NCI-H69 (cell line): ENCODE data around the gene TMEM14A.
A peak's percentile ranks its signal among the peaks of the same experiment; 100 is the strongest.
"Not testable (repeated sequence)": the region's sequence is repeated elsewhere in the genome, so short reads cannot be mapped to it uniquely, and the experiment has no call there.

Experiments used
- DNase-seq: peaks from one replicate; lab custom pipeline; 2025; lab: John Stamatoyannopoulos, UW

The TMEM14A gene

GRCh38 chr6:52657870-52658269 lies 13.0 kb upstream of the TMEM14A start:
- no peak for DNase-seq

- peak; percentile 87 for DNase-seq
Measured at GRCh38 chr6:52661551-52661950, 9.4 kb upstream of the TMEM14A start.

- DNase-seq, result no peak
Measured at GRCh38 chr6:52662031-52662430, 8.9 kb upstream of the TMEM14A start.

DNA sequence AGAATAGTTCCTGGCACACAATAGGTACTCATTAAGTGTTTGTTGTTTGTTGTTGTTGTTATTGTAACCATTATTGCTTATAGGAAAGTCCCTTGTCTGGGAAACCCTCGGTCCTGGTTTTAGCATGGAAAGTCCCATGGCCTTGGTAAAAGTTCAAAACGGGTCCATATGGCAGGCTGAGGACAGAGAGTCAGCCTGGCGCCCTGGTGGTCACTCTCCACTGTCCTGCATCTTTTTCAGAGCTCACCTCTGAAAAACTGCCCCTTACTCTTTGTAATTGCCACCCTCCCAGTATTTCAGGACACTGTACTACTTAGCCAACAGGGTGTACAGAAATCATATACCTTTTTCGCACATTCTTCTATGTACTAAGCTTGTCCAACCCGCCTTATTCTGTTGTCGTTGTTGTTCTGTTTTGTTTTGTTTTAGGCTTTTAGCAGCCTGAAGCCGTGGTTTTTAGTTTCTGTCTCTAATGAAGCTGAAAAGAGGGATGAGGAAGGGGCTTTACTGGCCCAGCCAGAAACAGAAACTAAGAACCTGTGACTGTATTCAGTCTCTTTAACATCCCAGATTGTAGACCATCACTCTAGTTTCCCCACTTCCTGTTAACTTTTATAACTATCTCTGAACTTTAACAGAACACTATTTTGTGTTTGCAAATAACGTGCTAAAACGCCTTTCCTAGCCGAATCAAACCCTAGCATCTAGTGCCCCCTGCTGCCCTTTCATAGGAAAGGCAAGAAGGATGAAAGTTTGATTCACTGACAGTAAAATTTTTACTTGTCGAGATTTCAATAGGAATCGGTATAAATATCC lies 7.6 kb upstream of the TMEM14A start:
- peak; percentile 80 for DNase-seq

GRCh38 chr6:52663936-52664185 lies 7.1 kb upstream of the TMEM14A start:
- no peak for DNase-seq

DNA sequence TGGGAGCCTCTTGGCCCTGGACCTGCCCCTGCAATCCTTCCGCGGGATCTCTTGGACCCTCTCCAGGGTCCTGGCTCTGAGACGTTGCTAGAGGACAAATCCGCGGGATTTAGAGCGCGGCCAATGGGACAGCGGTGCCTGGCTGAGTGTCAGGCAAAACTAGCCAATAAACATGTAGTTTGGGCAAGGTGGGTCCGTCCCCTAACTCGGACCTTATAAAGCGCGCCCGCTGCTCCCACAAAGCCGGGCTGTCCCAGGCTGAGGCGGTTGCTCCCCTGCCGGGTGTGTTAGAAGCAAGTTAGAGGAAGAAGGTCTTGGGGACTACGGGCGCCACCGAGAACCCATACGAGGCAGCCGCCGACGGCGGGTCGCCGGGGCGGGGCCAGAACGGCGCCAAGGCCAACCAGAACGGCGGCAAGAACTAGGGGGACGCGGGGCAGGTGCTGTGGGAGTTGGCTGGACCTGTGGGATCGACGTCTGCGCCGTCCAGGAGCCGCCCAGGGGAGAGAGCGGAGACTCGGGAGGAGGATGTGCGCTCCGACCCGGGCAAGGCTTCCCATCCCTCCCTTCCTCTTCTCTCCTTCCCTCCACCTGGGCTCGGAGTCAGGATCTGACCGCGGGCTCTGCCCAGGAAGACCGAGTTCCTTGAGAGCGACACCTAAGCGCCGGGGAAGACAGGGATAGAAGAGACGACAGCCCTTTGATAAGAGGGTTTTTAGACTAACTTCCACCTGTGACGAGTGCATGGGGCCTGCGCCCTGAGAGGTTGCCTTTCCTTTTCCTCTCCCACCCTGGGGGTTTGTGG lies 6.5 kb upstream of the TMEM14A start:
- DNase-seq, result peak; percentile 100

DNA sequence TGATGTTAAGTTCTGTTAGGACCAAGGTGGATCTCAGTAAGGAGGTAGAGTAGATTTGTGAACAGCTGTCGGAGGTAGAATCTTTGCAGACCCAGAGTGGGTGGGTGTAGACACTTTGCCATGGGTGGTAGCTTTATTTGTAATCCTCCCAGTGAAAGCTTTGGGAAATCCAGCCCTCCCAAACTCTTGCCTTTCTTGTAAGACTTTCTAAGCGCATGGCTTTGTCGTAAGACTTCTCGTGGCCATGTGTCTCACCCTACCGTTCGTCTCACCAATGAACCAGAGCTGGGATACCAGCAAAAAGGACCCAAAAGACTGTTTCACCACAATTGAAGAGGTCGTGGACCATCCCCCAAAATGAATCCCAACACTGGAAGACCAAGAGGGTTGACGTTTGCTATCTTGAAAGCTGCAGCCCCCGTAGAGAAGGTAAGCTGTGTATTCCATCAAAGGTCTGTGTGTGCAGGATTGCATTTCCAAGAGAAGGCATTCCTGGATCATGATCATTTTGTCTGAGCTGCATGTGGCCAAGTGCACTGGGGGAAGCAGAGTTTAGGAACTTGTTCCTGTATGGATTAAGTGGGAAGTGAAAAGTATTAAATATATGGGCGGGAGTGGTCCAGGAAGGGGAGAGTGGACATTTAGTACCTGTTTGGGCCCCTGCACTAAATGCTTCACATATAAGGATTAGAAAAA lies 5.8 kb upstream of the TMEM14A start:
- peak; percentile 67 for DNase-seq

GRCh38 chr6:52666071-52666470 lies 4.8 kb upstream of the TMEM14A start:
- DNase-seq, result no peak

DNA sequence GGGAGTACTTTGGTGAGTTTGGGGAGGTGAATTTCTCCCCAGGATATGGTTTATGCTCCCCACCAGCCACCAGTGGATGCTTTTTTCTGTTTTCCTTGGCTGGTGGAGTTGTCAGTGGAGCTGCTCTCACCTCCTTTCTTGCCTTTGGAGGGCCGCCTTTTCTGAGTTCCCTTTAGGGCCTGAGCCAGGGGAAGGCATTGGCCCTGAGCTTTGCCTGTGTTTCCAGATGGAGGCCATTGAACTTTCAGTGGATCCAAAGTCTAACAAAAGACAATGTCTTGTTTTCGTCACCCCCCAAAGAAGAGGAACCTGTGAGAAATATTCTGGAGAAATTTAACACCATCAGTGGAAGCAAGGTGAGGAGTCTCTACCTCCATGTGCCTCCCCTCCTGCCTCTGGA lies 4.4 kb upstream of the TMEM14A start:
- DNase-seq, result no peak

DNA sequence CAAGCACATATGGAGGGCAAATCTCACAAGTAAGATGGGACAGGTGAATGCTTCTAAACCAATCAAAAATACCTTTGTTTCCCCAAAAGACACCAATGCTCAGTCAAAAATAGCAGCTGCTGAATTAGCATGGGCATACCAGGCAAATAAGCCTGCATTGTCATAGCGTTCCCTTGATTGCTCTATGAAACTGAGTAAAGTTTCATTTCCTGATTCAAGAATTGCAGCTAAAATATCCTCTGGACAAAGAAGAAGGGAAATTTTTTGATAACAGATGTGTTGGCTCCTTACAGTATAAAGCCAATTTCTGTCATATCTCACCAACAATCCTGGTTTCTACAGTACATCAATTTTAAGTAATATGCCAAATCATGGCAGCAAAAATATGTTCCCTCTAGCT lies 3.3 kb upstream of the TMEM14A start:
- DNase-seq, result no peak

GRCh38 chr6:52671676-52672075 lies 763 bp downstream of the TMEM14A start:
- peak; percentile 42 for DNase-seq

DNA sequence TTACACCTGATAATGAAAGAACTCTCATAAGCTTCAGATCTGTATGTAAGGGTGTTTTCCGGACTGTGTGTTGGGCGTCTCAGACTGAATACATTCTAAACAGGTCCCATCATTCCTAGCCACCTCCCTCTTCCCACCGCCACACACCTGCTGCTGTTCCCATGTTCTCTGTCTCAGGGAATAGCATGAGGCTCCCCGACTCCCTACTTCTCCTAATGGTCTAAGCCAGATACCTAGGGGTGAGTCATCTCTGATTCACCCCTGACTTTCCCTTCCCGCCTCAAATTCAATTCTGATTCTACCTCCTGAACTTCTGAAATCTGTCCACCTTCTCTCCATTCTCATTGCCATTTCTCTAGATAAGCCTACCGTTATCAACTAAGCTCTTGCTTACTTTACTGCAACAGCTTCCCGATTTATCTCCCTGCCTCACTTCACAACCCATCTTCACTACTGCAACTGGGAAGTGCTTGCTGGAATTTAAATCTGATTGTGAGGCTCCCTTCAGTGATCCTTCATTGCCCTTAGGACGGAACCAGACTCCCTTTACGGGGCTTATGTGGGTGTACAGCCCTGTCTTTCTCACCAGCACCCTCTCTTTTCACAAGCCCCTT lies 1.6 kb downstream of the TMEM14A start:
- DNase-seq, result no peak

DNA sequence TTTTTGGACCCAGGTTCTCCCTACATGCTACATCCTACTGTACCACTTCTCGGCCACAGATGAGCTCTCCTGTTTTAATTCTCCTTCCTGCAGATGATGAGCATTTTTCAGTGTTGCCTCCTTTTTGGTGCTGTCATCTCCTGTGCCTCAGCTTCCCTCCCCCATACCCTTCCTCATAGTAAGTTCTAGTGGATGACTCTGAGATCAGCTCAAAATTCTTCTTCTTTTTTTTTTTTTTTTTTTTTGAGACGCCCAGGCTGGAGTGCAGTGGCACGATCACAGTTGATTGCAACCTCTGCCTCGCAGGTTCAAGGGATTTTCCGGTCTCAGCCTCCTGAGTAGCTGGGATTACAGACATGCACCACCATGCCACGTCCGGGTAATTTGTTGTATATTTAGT lies 3.8 kb downstream of the TMEM14A start:
- DNase-seq, result no peak

GRCh38 chr6:52675372-52675771 lies 4.5 kb downstream of the TMEM14A start:
- no peak for DNase-seq

GRCh38 chr6:52676631-52677030 lies 5.7 kb downstream of the TMEM14A start:
- DNase-seq, result not testable (repeated sequence)

GRCh38 chr6:52681416-52681815 lies 10.5 kb downstream of the TMEM14A start:
- no peak for DNase-seq

DNA sequence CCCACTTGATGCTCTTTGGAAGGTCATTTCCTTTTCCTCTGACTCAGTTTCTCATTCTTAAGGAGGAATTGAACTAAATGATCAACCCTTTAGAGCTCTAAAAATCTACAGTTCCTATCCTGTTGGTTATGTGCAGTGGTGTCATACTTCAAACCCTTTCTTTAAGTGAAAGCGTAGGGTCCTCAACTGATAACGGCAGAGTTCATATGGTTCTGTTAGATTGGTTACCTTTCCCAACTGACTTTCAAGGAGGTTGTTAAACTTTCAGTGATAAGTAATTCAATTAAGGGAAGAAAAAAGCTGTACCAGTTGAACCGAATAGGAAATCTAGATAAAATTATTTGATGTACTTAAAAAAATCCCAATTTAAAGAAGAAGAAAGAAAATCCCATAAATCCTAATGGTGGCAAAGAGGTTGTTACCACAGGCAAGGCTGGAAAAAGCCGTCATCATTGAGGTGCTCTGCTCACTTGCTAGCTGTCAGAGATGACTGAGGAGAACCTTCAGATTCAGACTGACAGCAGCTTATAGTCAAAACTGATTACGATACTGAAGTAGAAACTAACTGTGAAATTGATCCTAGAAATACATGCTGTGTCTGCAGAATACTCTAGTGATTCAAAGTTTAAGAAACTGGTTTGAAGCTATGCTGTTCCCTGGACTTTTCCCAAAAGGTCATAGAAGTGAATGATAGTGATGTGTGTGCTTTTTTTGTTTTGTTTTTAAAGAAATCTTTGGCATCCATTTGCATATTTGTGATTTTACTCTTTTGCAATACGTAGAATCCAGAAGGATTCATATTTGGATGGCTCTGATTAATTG lies 16.2 kb downstream of the TMEM14A start:
- no peak for DNase-seq

- DNase-seq, result no peak
Measured at GRCh38 chr6:52689857-52690256, 18.9 kb downstream of the TMEM14A start.

DNA sequence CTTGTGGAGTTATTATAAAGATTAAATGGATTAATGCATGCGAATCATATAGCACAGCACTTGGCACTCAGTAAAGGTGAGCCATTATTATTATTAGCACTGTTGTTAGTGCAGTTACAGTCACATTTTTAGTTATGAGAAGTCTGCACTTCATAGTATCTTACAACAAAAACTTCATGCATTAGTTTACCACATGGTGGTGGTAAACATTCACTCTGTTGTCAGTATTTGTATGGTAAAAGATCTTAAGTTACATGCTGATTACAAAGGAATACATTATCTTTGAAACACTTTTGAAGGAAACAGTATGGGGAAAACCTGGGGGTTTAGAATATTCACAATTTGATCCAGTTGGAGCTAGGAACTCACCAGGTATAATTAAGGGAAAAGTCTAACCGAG lies 20.8 kb downstream of the TMEM14A start:
- no peak for DNase-seq

DNA sequence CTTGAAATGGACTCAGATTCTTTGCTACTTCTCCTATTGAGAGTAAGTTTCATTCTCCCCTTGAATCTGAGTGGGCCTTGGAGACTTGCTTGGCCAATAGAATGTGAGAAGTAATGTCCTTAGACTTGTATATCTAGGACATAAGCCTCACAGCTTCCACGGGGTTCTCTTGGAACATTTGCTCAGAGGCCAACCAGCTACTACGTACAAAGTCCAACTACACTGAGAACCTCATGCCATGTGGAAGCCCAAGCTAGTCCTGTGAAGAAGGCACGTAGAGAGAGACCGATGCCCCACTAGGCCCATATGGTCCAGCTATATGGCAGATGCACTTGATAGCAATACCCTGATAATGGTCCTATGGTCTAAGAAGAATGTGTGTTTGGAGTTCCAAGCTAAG lies 22.9 kb downstream of the TMEM14A start:
- DNase-seq, result no peak

GRCh38 chr6:52694404-52694803 lies 23.5 kb downstream of the TMEM14A start:
- DNase-seq, result no peak

- DNase-seq, result no peak
Measured at GRCh38 chr6:52696418-52696817, 25.5 kb downstream of the TMEM14A start.
